B cell (primary cell): ENCODE data around the gene PPP1R14C. TPM values are rescaled to one million over a fixed set of nuclear protein-coding genes. Genes with fewer than 3 reads are reported as not detected.

Experiments used
- ATAC-seq: fragments of 200-7000 bp; cut with Tn5 transposase; one replicate; pipeline ENCODE4 v1.10.0; 2021; ENCODE audit warnings: low read depth, mild to moderate bottlenecking, moderate number of reproducible peaks, moderate library complexity
- CTCF ChIA-PET: fragments of 350-600 bp; sonication (Branson Sonifier 250); formaldehyde crosslinking; loops from one replicate; lab custom pipeline; 2021; ENCODE audit warnings: antibody characterized with exemption, inconsistent platforms; lab: Charles Lee
- POLR2A ChIA-PET: fragments of 350-600 bp; sonication (Branson Sonifier 250); formaldehyde crosslinking; loops from one replicate; lab custom pipeline; 2021; ENCODE audit warnings: antibody characterized with exemption; lab: Charles Lee
- DNase-seq: peaks from one replicate; pipeline ENCODE4 v3.0.0; 2013
- H2AFZ ChIP-seq: 2 replicates; pipeline ENCODE4 v1.6.1; 2012; ENCODE audit warnings: mild to moderate bottlenecking, low read depth, low read length; ENCODE audit not compliant: insufficient read depth, poor library complexity, severe bottlenecking
- H3K27ac ChIP-seq, 2 donors: 1 replicate in 1 of 2; 2 replicates in 1 of 2; pipeline ENCODE4 v1.5.1; 2012 to 2013; ENCODE audit warnings: low read length in 2 of 2, mild to moderate bottlenecking in 2 of 2, moderate library complexity in 1 of 2
- H3K27me3 ChIP-seq, 4 experiments: fragments of 200-600 bp in 1 of 4; sonication (generic) in 1 of 4; replicated peaks in 1 of 4; 1 replicate in 2 of 4; 2 replicates in 2 of 4; pipeline versions ENCODE4 v1.6.1 to v1.7.0; 2013 to 2016; ENCODE audit warnings: low read length in 3 of 4, mild to moderate bottlenecking in 2 of 4, mixed read lengths in 1 of 4, moderate library complexity in 1 of 4; ENCODE audit not compliant: insufficient read depth in 4 of 4, control insufficient read depth in 3 of 4; ENCODE audit errors: control extremely low read depth in 1 of 4
- H3K36me3 ChIP-seq, 2 experiments: replicated peaks in 1 of 2; 1 replicate in 1 of 2; 2 replicates in 1 of 2; pipeline versions ENCODE4 v1.6.1 to v1.7.1; 2013; ENCODE audit warnings: low read length in 1 of 2; ENCODE audit not compliant: insufficient read depth in 2 of 2, control insufficient read depth in 1 of 2; ENCODE audit errors: control extremely low read depth in 1 of 2, extremely low read depth in 1 of 2
- H3K4me1 ChIP-seq, 2 donors: fragments of 200-600 bp in 1 of 2; sonication (generic) in 1 of 2; 1 replicate in 1 of 2; 2 replicates in 1 of 2; pipeline versions ENCODE4 v1.5.1 to v1.6.1; 2013 to 2017; ENCODE audit warnings: low read length in 2 of 2; ENCODE audit not compliant: control insufficient read depth in 2 of 2, insufficient read depth in 2 of 2
- H3K4me2 ChIP-seq: replicated peaks from 2 replicates; pipeline ENCODE3; 2012; ENCODE audit warnings: mild to moderate bottlenecking, low read depth, low read length; ENCODE audit not compliant: poor library complexity, severe bottlenecking
- H3K4me3 ChIP-seq, 5 experiments: fragments of 200-600 bp in 1 of 5; sonication (generic) in 1 of 5; 1 replicate in 3 of 5; 2 replicates in 2 of 5; pipeline versions ENCODE4 v1.5.1 to v1.7.0; 2011 to 2016; ENCODE audit warnings: low read length in 4 of 5, mild to moderate bottlenecking in 4 of 5, low read depth in 2 of 5, control low read depth in 1 of 5, moderate library complexity in 1 of 5; ENCODE audit not compliant: insufficient read depth in 1 of 5; ENCODE audit errors: control extremely low read depth in 1 of 5, extremely low read depth in 1 of 5
- H3K79me2 ChIP-seq: fragments of 200-600 bp; sonication (generic); one replicate; pipeline ENCODE4 v1.6.0; 2016; ENCODE audit warnings: low read length; ENCODE audit not compliant: control insufficient read depth, insufficient read depth
- H3K9ac ChIP-seq: fragments of 200-600 bp; sonication (generic); 2 replicates; pipeline ENCODE4 v1.6.1; 2017; ENCODE audit warnings: mild to moderate bottlenecking, low read length, moderate library complexity
- H3K9me3 ChIP-seq, 3 donors: one replicate each; pipeline versions ENCODE4 v1.6.1 to v1.7.1; 2013; ENCODE audit warnings: low read length in 2 of 3; ENCODE audit not compliant: control insufficient read depth in 2 of 3, insufficient read depth in 1 of 3; ENCODE audit errors: control extremely low read depth in 1 of 3
- H4K20me1 ChIP-seq: 2 replicates; pipeline ENCODE4 v1.6.0; 2012; ENCODE audit warnings: mild to moderate bottlenecking, low read length; ENCODE audit not compliant: insufficient read depth, control insufficient read depth, poor library complexity, severe bottlenecking
- H3K27ac Mint-ChIP-seq: one replicate; pipeline ENCODE4 v1.8.0; 2021; ENCODE audit warnings: mixed read lengths
- H3K27me3 Mint-ChIP-seq: one replicate; pipeline ENCODE4 v1.8.0; 2021; ENCODE audit warnings: mixed read lengths
- H3K4me1 Mint-ChIP-seq: one replicate; pipeline ENCODE4 v1.8.0; 2021; ENCODE audit warnings: mixed read lengths
- H3K4me3 Mint-ChIP-seq: one replicate; pipeline ENCODE4 v1.8.0; 2021; ENCODE audit warnings: mixed read lengths
- H3K9me3 Mint-ChIP-seq: one replicate; pipeline ENCODE4 v1.8.0; 2022; ENCODE audit warnings: mixed read lengths; ENCODE audit not compliant: insufficient read depth
- EZH2 ChIP-seq: IDR thresholded peaks from 2 replicates; pipeline ENCODE4 v1.6.1; 2012; ENCODE audit warnings: borderline replicate concordance, low read depth, mild to moderate bottlenecking, moderate library complexity, low read length; ENCODE audit not compliant: insufficient read depth, poor library complexity, severe bottlenecking
- WGBS: methylation state at CpG from one replicate; pipeline ENCODE4 v1.1.5; 2013; ENCODE audit warnings: missing lambda C conversion rate; ENCODE audit not compliant: insufficient coverage; 5-methylcytosine and 5-hydroxymethylcytosine counted together
- intact Hi-C: fragments of 100-400 bp; cut with micrococcal nuclease; formaldehyde crosslinking; loops from one replicate; pipeline ENCODE4 v1.10.0; 2022
- polyA plus RNA-seq: library from polyadenylated mRNA; depleted of rRNA; stranded (reverse); fragments of >200 nt; gene quantifications from 2 replicates; pipeline ENCODE4 v1.2.3, GENCODE V29; 2012
- small RNA-seq: library from RNA; depleted of rRNA; stranded (forward); fragments of <200 nt; gene quantifications from one replicate; pipeline ENCODE3, GENCODE V24; 2012; ENCODE audit warnings: low replicate concordance, low read depth; ENCODE audit not compliant: insufficient read length
- total RNA-seq, 2 donors: library from RNA; stranded (reverse); fragments of 120-200 nt in 1 of 2; gene quantifications; 1 replicate in 1 of 2; 2 replicates in 1 of 2; pipeline versions ENCODE4 v1.2.3 to v1.2.4, GENCODE V29; 2013 to 2022
- TF ChIP-seq, protein P1 (sequence below): fragments of 200-600 bp; IDR thresholded peaks from one replicate; pipeline ENCODE4 v1.8.0; 2022; ENCODE audit warnings: antibody characterized with exemption, mild to moderate bottlenecking

Gene PPP1R14C
- total and polyA plus RNA-seq, 2 donors (not counting 1 experiment from before 2014, with no cell fraction given), result not detected

DNA sequence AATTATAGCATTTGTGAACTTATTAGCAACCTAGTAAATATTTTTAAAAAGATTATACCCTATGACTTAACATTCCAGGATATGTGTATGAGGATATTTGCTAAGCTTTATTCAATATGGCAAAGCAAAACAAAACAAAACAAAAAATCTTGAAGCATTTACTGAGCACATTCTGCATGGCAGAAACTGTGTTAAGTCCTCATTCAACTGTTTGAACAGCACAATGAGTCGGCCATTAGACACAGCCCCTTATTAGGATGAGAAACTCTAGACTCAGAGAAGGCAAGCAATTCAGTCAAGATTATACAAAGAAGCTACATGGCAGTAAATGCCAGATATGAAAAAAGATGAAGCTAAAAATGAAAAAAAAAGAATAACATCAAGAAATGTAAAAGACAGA is 155.8 kb downstream of the PPP1R14C start:
- peaks cover 0 to 20% (median 1%) of the 10 kb centered on the region in 4 experiments for H3K27me3 ChIP-seq
- no CpG with 5 or more reads among the region's 1 CpG for WGBS
- no peak for DNase-seq
- POLR2A ChIA-PET, result no interaction called here
- H3K9me3 ChIP-seq, result peaks cover 0 to 24% (median 11%) of the 10 kb centered on the region in 3 donors
- intact Hi-C loops, result no loop called here
- H3K27ac ChIP-seq, result no peak overlapping the region
- CTCF ChIA-PET, result no interaction called here
- H2AFZ ChIP-seq, result no peak overlapping the region
- no peak overlapping the region for H3K4me3 ChIP-seq
- no peak for ATAC-seq
- H3K9ac ChIP-seq, result no peak overlapping the region
- Mint-ChIP-seq H3K9me3 (peaks cover 9% of the 10 kb centered on the region), H3K4me3 (no peak overlapping the region), H3K27ac (no peak overlapping the region), H3K4me1 (no peaks in the 10 kb centered on the region), H3K27me3 (peaks cover 17% of the 10 kb centered on the region)
- no peaks in the 10 kb centered on the region for H4K20me1 ChIP-seq
- TF ChIP-seq EZH2, result no peak
- TF ChIP-seq, protein P1, sequence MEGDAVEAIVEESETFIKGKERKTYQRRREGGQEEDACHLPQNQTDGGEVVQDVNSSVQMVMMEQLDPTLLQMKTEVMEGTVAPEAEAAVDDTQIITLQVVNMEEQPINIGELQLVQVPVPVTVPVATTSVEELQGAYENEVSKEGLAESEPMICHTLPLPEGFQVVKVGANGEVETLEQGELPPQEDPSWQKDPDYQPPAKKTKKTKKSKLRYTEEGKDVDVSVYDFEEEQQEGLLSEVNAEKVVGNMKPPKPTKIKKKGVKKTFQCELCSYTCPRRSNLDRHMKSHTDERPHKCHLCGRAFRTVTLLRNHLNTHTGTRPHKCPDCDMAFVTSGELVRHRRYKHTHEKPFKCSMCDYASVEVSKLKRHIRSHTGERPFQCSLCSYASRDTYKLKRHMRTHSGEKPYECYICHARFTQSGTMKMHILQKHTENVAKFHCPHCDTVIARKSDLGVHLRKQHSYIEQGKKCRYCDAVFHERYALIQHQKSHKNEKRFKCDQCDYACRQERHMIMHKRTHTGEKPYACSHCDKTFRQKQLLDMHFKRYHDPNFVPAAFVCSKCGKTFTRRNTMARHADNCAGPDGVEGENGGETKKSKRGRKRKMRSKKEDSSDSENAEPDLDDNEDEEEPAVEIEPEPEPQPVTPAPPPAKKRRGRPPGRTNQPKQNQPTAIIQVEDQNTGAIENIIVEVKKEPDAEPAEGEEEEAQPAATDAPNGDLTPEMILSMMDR, result no peak
- no peaks in the 10 kb centered on the region for H3K4me1 ChIP-seq
- H3K36me3 ChIP-seq, result no peaks in the 10 kb centered on the region
- H3K4me2 ChIP-seq, result no peak overlapping the region
- H3K79me2 ChIP-seq, result no peaks in the 10 kb centered on the region

Small RNA genes within 50 kb of the gene (small RNA-seq; reads per million reads assigned to genes)
- gene RF01210, result not detected

Other genes with a start within 250 kb of the PPP1R14C start
- not detected in 2 replicates for gene RAET1E, start 244.9 kb upstream of the PPP1R14C start, total RNA-seq
- gene RAET1E, start 244.9 kb upstream of the PPP1R14C start, polyA plus RNA-seq, result not detected in 2 replicates
- gene RAET1G, start 219.9 kb upstream of the PPP1R14C start, total RNA-seq, result not detected in 2 replicates
- gene RAET1G, start 219.9 kb upstream of the PPP1R14C start, polyA plus RNA-seq, result not detected in 2 replicates
- not detected in 2 replicates for gene ULBP2, start 201.0 kb upstream of the PPP1R14C start, total RNA-seq
- gene ULBP2, start 201.0 kb upstream of the PPP1R14C start, polyA plus RNA-seq, result 0.31 and 1.6 TPM in 2 replicates
- 0.12 and 0.19 TPM in 2 replicates for gene ULBP1, start 179.1 kb upstream of the PPP1R14C start, total RNA-seq
- gene ULBP1, start 179.1 kb upstream of the PPP1R14C start, polyA plus RNA-seq, result 0.04 and 0.48 TPM in 2 replicates
- not detected in 2 replicates for gene RAET1L, start 117.5 kb upstream of the PPP1R14C start, total RNA-seq
- gene RAET1L, start 117.5 kb upstream of the PPP1R14C start, polyA plus RNA-seq, result not detected in 2 replicates
- gene ULBP3, start 73.9 kb upstream of the PPP1R14C start, total RNA-seq, result 0.61 and 0.69 TPM in 2 replicates
- 0.10 and 0.22 TPM in 2 replicates for gene ULBP3, start 73.9 kb upstream of the PPP1R14C start, polyA plus RNA-seq
- not detected in 2 replicates for gene IYD, start 226.0 kb downstream of the PPP1R14C start, total RNA-seq
- not detected in 2 replicates for gene IYD, start 226.0 kb downstream of the PPP1R14C start, polyA plus RNA-seq